ENCODE data around the gene RSU1.
A peak's percentile ranks its signal among the peaks of the same experiment; 100 is the strongest.

- TF ChIP-seq CTCF (IDR thresholded peaks at IDR 0.05; ENCODE audit: low read depth, low read length) = peak; percentile 60
- TF ChIP-seq EZH2phosphoT487 (IDR thresholded peaks at IDR 0.05; ENCODE audit: low read depth) = no peak
Measured at GRCh38 chr10:16777473-16778370, 39.5 kb downstream of the RSU1 start.
